DLD1 (cell line): Measurements from ENCODE around the gene ANKRD18B.
"Not testable (repeated sequence)": the region's sequence is repeated elsewhere in the genome, so short reads cannot be mapped to it uniquely, and the experiment has no call there.

ENCODE experiments used
- in situ Hi-C: cut with HindIII; loops from 2 replicates; pipeline ENCODE4 v1.10.0; 2017; ENCODE audit warnings: low sequenced_read_pairs

ANKRD18B gene

GRCh38 chr9:33604249-33604648 lies 80.2 kb downstream of the ANKRD18B start:
- in situ Hi-C loops: not testable (repeated sequence)

- in situ Hi-C loops: not testable (repeated sequence)
Measured at GRCh38 chr9:33604936-33605335, 80.9 kb downstream of the ANKRD18B start.

- in situ Hi-C loops: no loop called here
Measured at GRCh38 chr9:33611358-33611757, 87.3 kb downstream of the ANKRD18B start.

- in situ Hi-C loops: not testable (repeated sequence)
Measured at GRCh38 chr9:33612410-33612809, 88.4 kb downstream of the ANKRD18B start.

GRCh38 chr9:33614001-33614687 lies 90.1 kb downstream of the ANKRD18B start:
- in situ Hi-C loops: no loop called here

- in situ Hi-C loops: not testable (repeated sequence)
Measured at GRCh38 chr9:33618370-33618769, 94.3 kb downstream of the ANKRD18B start.

- in situ Hi-C loops: no loop called here
Measured at GRCh38 chr9:33619666-33620404, 95.8 kb downstream of the ANKRD18B start.

GRCh38 chr9:33620738-33621439 lies 96.8 kb downstream of the ANKRD18B start:
- in situ Hi-C loops: no loop called here
